ENCODE results near the gene ALDH5A1. TPM values are rescaled to one million over a fixed set of nuclear protein-coding genes. Genes with fewer than 3 reads are reported as not detected.

Gene ALDH5A1
- polyA plus RNA-seq, 1 donor (not counting 4 experiments of a cell fraction or from before 2014, with no cell fraction given) = 0.45 TPM

- no peak overlapping the region for H2AFZ ChIP-seq (ENCODE audit: control insufficient read depth, low read length)
- TF ChIP-seq CTCF (optimal IDR thresholded peaks at IDR 0.05 in 1 of 3, IDR thresholded peaks at IDR 0.05 in 1 of 3, conservative IDR thresholded peaks at IDR 0.05 in 1 of 3; ENCODE audit: extremely low read depth in 1 of 3, insufficient read depth in 2 of 3, low read length in 3 of 3) (no peak), EZH2 (IDR thresholded peaks at IDR 0.05; ENCODE audit: low read length) (no peak)
- no peaks in the 10 kb centered on the region for H4K20me1 ChIP-seq (ENCODE audit: control insufficient read depth, extremely low read depth, insufficient read depth, low read length)
- dilution Hi-C loops (cut with MboI; ENCODE audit: extremely low pct_ligation_motif_present, low sequenced_read_pairs) = no loop called here
- H3K9ac ChIP-seq (ENCODE audit: control insufficient read depth, extremely low read depth, insufficient read depth, low read length) = no peak overlapping the region
- H3K27ac ChIP-seq (ENCODE audit: control insufficient read depth, insufficient read depth, low read length) = no peak overlapping the region
- H3K4me2 ChIP-seq (ENCODE audit: control insufficient read depth, extremely low read depth, insufficient read depth, low read depth, low read length) = no peak overlapping the region
- no peaks in the 10 kb centered on the region for H3K79me2 ChIP-seq (ENCODE audit: control insufficient read depth, insufficient read depth, low read length)
- no peaks in the 10 kb centered on the region for H3K36me3 ChIP-seq (ENCODE audit: control insufficient read depth in 2 of 2, extremely low read depth in 1 of 2, insufficient read depth in 2 of 2, low read length in 2 of 2)
- FAIRE-seq (no peak), DNase-seq (ENCODE audit: low read depth, low spot score) (no peak)
- H3K9me3 ChIP-seq (ENCODE audit: control insufficient read depth, low read depth, low read length) = no peaks in the 10 kb centered on the region
- no peaks in the 10 kb centered on the region for H3K9me1 ChIP-seq (ENCODE audit: control insufficient read depth, extremely low read depth, insufficient read depth, low read length)
- no peaks in the 10 kb centered on the region for H3K4me1 ChIP-seq (ENCODE audit: control insufficient read depth, extremely low read depth, insufficient read depth, low read length)
- H3K27me3 ChIP-seq (ENCODE audit: control insufficient read depth, extremely low read depth, insufficient read depth, low read length) = peaks cover 3% of the 10 kb centered on the region
- H3K4me3 ChIP-seq (ENCODE audit: control insufficient read depth in 2 of 3, extremely low read depth in 1 of 3, insufficient read depth in 2 of 3, low read depth in 1 of 3, low read length in 3 of 3) = no peak overlapping the region
These were observed 75.0 kb downstream of the ALDH5A1 start for GRCh38 chr6:24569811-24570210.

GRCh38 chr6:24571361-24571760 lies 76.6 kb downstream of the ALDH5A1 start:
- Histone ChIP-seq H3K9me3 (ENCODE audit: control insufficient read depth, low read depth, low read length) (no peaks in the 10 kb centered on the region), H3K9me1 (ENCODE audit: control insufficient read depth, extremely low read depth, insufficient read depth, low read length) (no peaks in the 10 kb centered on the region), H3K9ac (ENCODE audit: control insufficient read depth, extremely low read depth, insufficient read depth, low read length) (no peak overlapping the region), H3K36me3 (ENCODE audit: control insufficient read depth in 2 of 2, extremely low read depth in 1 of 2, insufficient read depth in 2 of 2, low read length in 2 of 2) (no peaks in the 10 kb centered on the region), H3K4me3 (ENCODE audit: control insufficient read depth in 2 of 3, extremely low read depth in 1 of 3, insufficient read depth in 2 of 3, low read depth in 1 of 3, low read length in 3 of 3) (no peak overlapping the region), H3K79me2 (ENCODE audit: control insufficient read depth, insufficient read depth, low read length) (no peaks in the 10 kb centered on the region), H4K20me1 (ENCODE audit: control insufficient read depth, extremely low read depth, insufficient read depth, low read length) (no peaks in the 10 kb centered on the region), H3K4me1 (ENCODE audit: control insufficient read depth, extremely low read depth, insufficient read depth, low read length) (no peaks in the 10 kb centered on the region), H3K4me2 (ENCODE audit: control insufficient read depth, extremely low read depth, insufficient read depth, low read depth, low read length) (no peak overlapping the region), H2AFZ (ENCODE audit: control insufficient read depth, low read length) (no peak overlapping the region), H3K27me3 (ENCODE audit: control insufficient read depth, extremely low read depth, insufficient read depth, low read length) (peaks cover 3% of the 10 kb centered on the region), H3K27ac (ENCODE audit: control insufficient read depth, insufficient read depth, low read length) (no peak overlapping the region)
- no peak for TF ChIP-seq EZH2 (IDR thresholded peaks at IDR 0.05; ENCODE audit: low read length)
- no peak for TF ChIP-seq CTCF (optimal IDR thresholded peaks at IDR 0.05 in 1 of 3, IDR thresholded peaks at IDR 0.05 in 1 of 3, conservative IDR thresholded peaks at IDR 0.05 in 1 of 3; ENCODE audit: extremely low read depth in 1 of 3, insufficient read depth in 2 of 3, low read length in 3 of 3)
- dilution Hi-C loops (cut with MboI; ENCODE audit: extremely low pct_ligation_motif_present, low sequenced_read_pairs) = no loop called here
- FAIRE-seq = no peak
- no peak for DNase-seq (ENCODE audit: low read depth, low spot score)
